IPS-20b (cell line): ENCODE data around the gene FMN1.

ENCODE experiments used
- H3K27ac ChIP-seq: one replicate; pipeline ENCODE4 v1.5.1; 2013; ENCODE audit warnings: low read length
- H3K27me3 ChIP-seq: 2 replicates; pipeline ENCODE4 v1.6.1; 2013; ENCODE audit warnings: mild to moderate bottlenecking, low read length, inconsistent platforms; ENCODE audit not compliant: insufficient read depth
- H3K36me3 ChIP-seq: 2 replicates; pipeline ENCODE4 v1.6.1; 2013; ENCODE audit warnings: low read depth, mild to moderate bottlenecking, inconsistent platforms, low read length, moderate library complexity; ENCODE audit not compliant: insufficient read depth
- H3K4me1 ChIP-seq: 2 replicates; pipeline ENCODE4 v1.6.1; 2013; ENCODE audit warnings: mild to moderate bottlenecking, control low read depth, inconsistent platforms, low read length, moderate library complexity; ENCODE audit not compliant: insufficient read depth
- H3K4me3 ChIP-seq: 2 replicates; pipeline ENCODE4 v1.5.1; 2013; ENCODE audit warnings: mild to moderate bottlenecking, low read length, inconsistent platforms
- H3K9ac ChIP-seq: 2 replicates; pipeline ENCODE4 v1.6.1; 2013; ENCODE audit warnings: low read depth, mild to moderate bottlenecking, inconsistent platforms, low read length, moderate library complexity
- H3K9me3 ChIP-seq: 2 replicates; pipeline ENCODE4 v1.6.1; 2013; ENCODE audit warnings: mild to moderate bottlenecking, low read depth, low read length, inconsistent platforms; ENCODE audit not compliant: insufficient read depth

Gene FMN1

GRCh38 chr15:33066584-33066983 is 127.9 kb downstream of the FMN1 start:
- Histone ChIP-seq H3K27ac (no peak overlapping the region), H3K36me3 (no peaks in the 10 kb centered on the region), H3K4me1 (peaks cover 29% of the 10 kb centered on the region), H3K27me3 (no peaks in the 10 kb centered on the region), H3K9me3 (no peaks in the 10 kb centered on the region), H3K4me3 (no peak overlapping the region), H3K9ac (no peak overlapping the region)

- Histone ChIP-seq H3K9me3 (no peaks in the 10 kb centered on the region), H3K27ac (no peak overlapping the region), H3K4me3 (no peak overlapping the region), H3K4me1 (peaks cover 29% of the 10 kb centered on the region), H3K9ac (no peak overlapping the region), H3K27me3 (no peaks in the 10 kb centered on the region), H3K36me3 (no peaks in the 10 kb centered on the region)
These were observed 129.6 kb downstream of the FMN1 start for GRCh38 chr15:33064878-33065277.

GRCh38 chr15:33059184-33059583 is 135.3 kb downstream of the FMN1 start:
- Histone ChIP-seq H3K9me3 (no peaks in the 10 kb centered on the region), H3K4me1 (no peaks in the 10 kb centered on the region), H3K27ac (no peak overlapping the region), H3K9ac (no peak overlapping the region), H3K4me3 (no peak overlapping the region), H3K36me3 (no peaks in the 10 kb centered on the region), H3K27me3 (no peaks in the 10 kb centered on the region)

- Histone ChIP-seq H3K4me3 (no peak overlapping the region), H3K36me3 (no peaks in the 10 kb centered on the region), H3K9ac (no peak overlapping the region)
These were observed 136.7 kb downstream of the FMN1 start for GRCh38 chr15:33057845-33058244.

GRCh38 chr15:33055962-33056361 is 138.6 kb downstream of the FMN1 start:
- Histone ChIP-seq H3K27ac (no peak overlapping the region), H3K9ac (no peak overlapping the region), H3K9me3 (peaks cover 23% of the 10 kb centered on the region; the same call in 1 of the 2 replicates), H3K27me3 (no peaks in the 10 kb centered on the region), H3K4me1 (no peaks in the 10 kb centered on the region), H3K4me3 (no peak overlapping the region), H3K36me3 (no peaks in the 10 kb centered on the region)

More at GRCh38 chr15:33057845-33058244, 136.7 kb downstream of the FMN1 start:
- no peaks in the 10 kb centered on the region for H3K27me3 ChIP-seq
- peaks cover 5% of the 10 kb centered on the region; the same call in 1 of the 2 replicates for H3K9me3 ChIP-seq
- no peak overlapping the region for H3K27ac ChIP-seq
- no peaks in the 10 kb centered on the region for H3K4me1 ChIP-seq

GRCh38 chr15:33051528-33051927 is 143.0 kb downstream of the FMN1 start:
- Histone ChIP-seq H3K4me3 (no peak overlapping the region), H3K4me1 (no peaks in the 10 kb centered on the region), H3K9ac (no peak overlapping the region), H3K27ac (no peak overlapping the region), H3K9me3 (peaks cover 67% of the 10 kb centered on the region), H3K27me3 (no peaks in the 10 kb centered on the region), H3K36me3 (no peaks in the 10 kb centered on the region)

GRCh38 chr15:33048255-33048654 is 146.3 kb downstream of the FMN1 start:
- H3K9me3 ChIP-seq: peaks cover 79% of the 10 kb centered on the region

GRCh38 chr15:33047077-33047476 is 147.4 kb downstream of the FMN1 start:
- H3K9me3 ChIP-seq: peaks cover 74% of the 10 kb centered on the region

More at GRCh38 chr15:33048255-33048654, 146.3 kb downstream of the FMN1 start:
- Histone ChIP-seq H3K36me3 (no peaks in the 10 kb centered on the region), H3K4me3 (no peak overlapping the region), H3K27ac (no peak overlapping the region), H3K9ac (no peak overlapping the region), H3K27me3 (no peaks in the 10 kb centered on the region), H3K4me1 (no peaks in the 10 kb centered on the region)

GRCh38 chr15:33046329-33046728 is 148.2 kb downstream of the FMN1 start:
- no peak overlapping the region for H3K9ac ChIP-seq
- no peaks in the 10 kb centered on the region for H3K36me3 ChIP-seq
- no peak overlapping the region for H3K4me3 ChIP-seq
- no peaks in the 10 kb centered on the region for H3K27me3 ChIP-seq
- H3K4me1 ChIP-seq: no peaks in the 10 kb centered on the region
- H3K9me3 ChIP-seq: peaks cover 67% of the 10 kb centered on the region
- H3K27ac ChIP-seq: no peak overlapping the region

More at GRCh38 chr15:33047077-33047476, 147.4 kb downstream of the FMN1 start:
- Histone ChIP-seq H3K4me3 (no peak overlapping the region), H3K27me3 (no peaks in the 10 kb centered on the region), H3K36me3 (no peaks in the 10 kb centered on the region), H3K4me1 (no peaks in the 10 kb centered on the region), H3K9ac (no peak overlapping the region), H3K27ac (no peak overlapping the region)

GRCh38 chr15:33045066-33045810 is 149.3 kb downstream of the FMN1 start:
- Histone ChIP-seq H3K27me3 (no peaks in the 10 kb centered on the region), H3K36me3 (no peaks in the 10 kb centered on the region), H3K4me3 (no peak overlapping the region), H3K4me1 (no peaks in the 10 kb centered on the region), H3K27ac (no peak overlapping the region), H3K9ac (no peak overlapping the region), H3K9me3 (peaks cover 56% of the 10 kb centered on the region)

- H3K27me3 ChIP-seq: no peaks in the 10 kb centered on the region
- H3K9me3 ChIP-seq: peaks cover 50% of the 10 kb centered on the region
- H3K9ac ChIP-seq: no peak overlapping the region
- no peaks in the 10 kb centered on the region for H3K36me3 ChIP-seq
- no peak overlapping the region for H3K4me3 ChIP-seq
- no peaks in the 10 kb centered on the region for H3K4me1 ChIP-seq
- no peak overlapping the region for H3K27ac ChIP-seq
These were observed 149.9 kb downstream of the FMN1 start for GRCh38 chr15:33044598-33044997.

- H3K4me1 ChIP-seq: no peaks in the 10 kb centered on the region
- no peak overlapping the region for H3K9ac ChIP-seq
- no peak overlapping the region for H3K4me3 ChIP-seq
- no peaks in the 10 kb centered on the region for H3K27me3 ChIP-seq
- no peak overlapping the region for H3K27ac ChIP-seq
- no peaks in the 10 kb centered on the region for H3K36me3 ChIP-seq
- H3K9me3 ChIP-seq: peaks cover 40% of the 10 kb centered on the region
These were observed 150.9 kb downstream of the FMN1 start for GRCh38 chr15:33043636-33044035.
